ENCODE data around the gene SLC22A15.

SLC22A15 gene

GRCh38 chr1:116018007-116018406, 41.7 kb downstream of the SLC22A15 start:
- DNase-seq (ENCODE audit: extremely low read depth, low read depth): no peak
- no peak for TF ChIP-seq CTCF (IDR thresholded peaks at IDR 0.05; ENCODE audit: low read depth, low read length)

GRCh38 chr1:116019653-116020253, 43.4 kb downstream of the SLC22A15 start:
- no peak for TF ChIP-seq CTCF (IDR thresholded peaks at IDR 0.05; ENCODE audit: low read depth, low read length)
- DNase-seq (ENCODE audit: extremely low read depth, low read depth): no peak

GRCh38 chr1:116020668-116021272, 44.5 kb downstream of the SLC22A15 start:
- peak; percentile 20 for DNase-seq (ENCODE audit: extremely low read depth, low read depth)
- TF ChIP-seq CTCF (IDR thresholded peaks at IDR 0.05; ENCODE audit: low read depth, low read length): peak; percentile 59

- no peak for DNase-seq (ENCODE audit: extremely low read depth, low read depth)
- no peak for TF ChIP-seq CTCF (IDR thresholded peaks at IDR 0.05; ENCODE audit: low read depth, low read length)
Measured at GRCh38 chr1:116024626-116025025, 48.3 kb downstream of the SLC22A15 start.

GRCh38 chr1:116026631-116027030, 50.3 kb downstream of the SLC22A15 start:
- no peak for TF ChIP-seq CTCF (IDR thresholded peaks at IDR 0.05; ENCODE audit: low read depth, low read length)

GRCh38 chr1:116031302-116031835, 55.1 kb downstream of the SLC22A15 start:
- DNase-seq (ENCODE audit: extremely low read depth, low read depth): no peak
- no peak for TF ChIP-seq CTCF (IDR thresholded peaks at IDR 0.05; ENCODE audit: low read depth, low read length)

More at GRCh38 chr1:116026631-116027030, 50.3 kb downstream of the SLC22A15 start:
- no peak for DNase-seq (ENCODE audit: extremely low read depth, low read depth)

GRCh38 chr1:116033322-116033721, 57.0 kb downstream of the SLC22A15 start:
- no peak for DNase-seq (ENCODE audit: extremely low read depth, low read depth)
- no peak for TF ChIP-seq CTCF (IDR thresholded peaks at IDR 0.05; ENCODE audit: low read depth, low read length)
